IPS DF 19.7 (cell line): ENCODE data around the gene PLA2G2A.
"Not testable (repeated sequence)": the region's sequence is repeated elsewhere in the genome, so short reads cannot be mapped to it uniquely, and the experiment has no call there.

ENCODE experiments used
- DNase-seq: peaks from one replicate; pipeline ENCODE4 v3.0.0-alpha.2; 2013; ENCODE audit warnings: low read depth, low spot score

PLA2G2A gene

DNA sequence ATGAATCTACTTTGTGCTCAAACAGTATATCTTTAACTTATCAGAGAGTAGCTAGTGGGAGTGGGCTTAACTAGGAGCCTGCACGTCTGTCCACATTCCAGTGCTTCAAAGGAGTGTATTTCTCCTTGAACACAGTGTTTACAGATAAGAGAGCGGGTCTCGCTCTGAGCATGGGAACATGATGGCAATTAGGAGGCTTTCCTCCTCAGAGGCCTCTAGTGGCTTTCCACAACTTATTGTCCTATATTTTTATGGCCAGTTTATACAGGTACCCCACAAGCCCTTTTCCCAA, 52.3 kb downstream of the PLA2G2A start:
- DNase-seq: not testable (repeated sequence)

DNA sequence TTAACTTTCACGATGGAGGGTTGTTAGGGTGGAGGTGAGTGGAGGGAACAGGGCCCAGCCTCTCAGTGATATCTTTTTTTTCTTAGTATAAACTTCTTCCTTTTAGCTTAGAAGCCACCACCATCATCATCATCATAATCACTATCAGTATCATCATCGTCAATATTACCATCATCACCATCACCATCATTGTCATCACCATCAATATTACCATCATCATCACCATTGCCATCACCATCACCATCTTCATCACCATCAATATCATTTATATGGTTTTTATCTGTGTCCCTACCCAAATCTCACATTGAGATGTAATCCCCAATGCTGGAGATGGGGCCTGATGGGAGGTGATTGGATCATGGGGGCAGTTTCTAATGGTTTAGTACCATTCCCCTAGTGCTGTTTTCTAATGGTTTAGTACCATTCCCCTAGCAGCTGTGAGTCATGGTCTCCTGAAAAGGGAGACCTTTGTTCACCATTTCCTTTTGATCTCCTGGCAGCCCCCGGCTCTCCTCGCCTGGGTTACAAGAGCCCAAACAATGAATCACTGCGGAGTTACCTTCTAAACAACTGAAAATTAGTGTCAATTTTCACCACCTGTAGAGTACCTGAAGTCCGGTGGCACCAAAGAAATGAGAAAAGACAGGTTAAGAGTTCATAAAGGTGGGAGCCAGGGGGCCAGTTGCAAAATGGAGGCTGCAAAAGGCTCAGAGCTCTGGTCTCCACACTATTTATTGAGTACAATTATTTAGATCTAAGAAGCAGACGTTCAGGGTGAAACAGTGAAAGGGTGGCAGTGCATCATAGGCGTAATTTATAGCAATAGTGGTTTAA, 52.9 kb downstream of the PLA2G2A start:
- no peak for DNase-seq
